Bronchial epithelial cell (primary cell): ENCODE measurements around the gene BRD9. TPM values are rescaled to one million over a fixed set of nuclear protein-coding genes. Genes with fewer than 3 reads are reported as not detected.

Source experiments
- DNase-seq: peaks from one replicate; pipeline ENCODE4 v3.0.0-alpha.2; 2010; ENCODE audit warnings: low read depth
- FAIRE-seq: peaks from 2 replicates; lab custom pipeline; 2011; peaks lifted over from hg19 to GRCh38; lab: Jason Lieb, UNC
- H3K27me3 ChIP-seq: 2 replicates; pipeline ENCODE4 v1.5.1; 2011; ENCODE audit warnings: low read length; ENCODE audit not compliant: control insufficient read depth, insufficient read depth
- H3K36me3 ChIP-seq: 2 replicates; pipeline ENCODE4 v1.5.1; 2011; ENCODE audit warnings: low read length; ENCODE audit not compliant: control insufficient read depth, insufficient read depth
- H3K4me3 ChIP-seq: 2 replicates; pipeline ENCODE4 v1.5.1; 2011; ENCODE audit warnings: mild to moderate bottlenecking, low read depth, low read length, control low read depth
- total RNA-seq: library from RNA; depleted of rRNA; stranded (reverse); fragments of >200 nt; gene quantifications from 2 replicates; pipeline ENCODE4 v1.2.1, GENCODE V29; 2014
- TF ChIP-seq, protein P1 (sequence below): IDR thresholded peaks from 2 replicates; pipeline ENCODE4 v1.5.1; 2011; ENCODE audit warnings: mild to moderate bottlenecking, moderate library complexity, low read length, control low read depth, inconsistent platforms; ENCODE audit not compliant: insufficient read depth, severe bottlenecking

Gene BRD9
- total RNA-seq, 1 donor from 2014 or later: 36.1 TPM

DNA sequence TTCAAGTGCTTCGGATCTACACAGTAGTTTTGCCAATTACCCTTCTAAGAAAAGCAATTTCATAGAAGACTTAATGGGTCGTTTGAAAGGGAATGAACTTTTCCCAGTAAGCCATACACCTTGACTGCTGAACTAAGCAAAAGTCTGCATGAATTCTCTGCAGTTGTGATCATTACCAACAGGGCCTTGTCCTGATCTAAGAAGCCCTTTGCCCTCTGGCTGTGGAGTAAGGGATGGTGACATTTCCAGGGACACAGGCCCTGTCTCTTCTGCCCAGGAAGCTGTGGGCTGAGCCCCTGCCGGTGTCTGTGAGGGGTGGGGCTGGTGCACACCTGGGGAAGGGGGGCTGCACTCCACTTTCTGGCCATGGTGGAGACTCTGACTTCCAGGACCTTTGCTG, 72.4 kb downstream of the BRD9 start:
- Histone ChIP-seq H3K36me3 (no peaks in the 10 kb centered on the region), H3K4me3 (no peak overlapping the region), H3K27me3 (no peaks in the 10 kb centered on the region)
- TF ChIP-seq, protein P1, sequence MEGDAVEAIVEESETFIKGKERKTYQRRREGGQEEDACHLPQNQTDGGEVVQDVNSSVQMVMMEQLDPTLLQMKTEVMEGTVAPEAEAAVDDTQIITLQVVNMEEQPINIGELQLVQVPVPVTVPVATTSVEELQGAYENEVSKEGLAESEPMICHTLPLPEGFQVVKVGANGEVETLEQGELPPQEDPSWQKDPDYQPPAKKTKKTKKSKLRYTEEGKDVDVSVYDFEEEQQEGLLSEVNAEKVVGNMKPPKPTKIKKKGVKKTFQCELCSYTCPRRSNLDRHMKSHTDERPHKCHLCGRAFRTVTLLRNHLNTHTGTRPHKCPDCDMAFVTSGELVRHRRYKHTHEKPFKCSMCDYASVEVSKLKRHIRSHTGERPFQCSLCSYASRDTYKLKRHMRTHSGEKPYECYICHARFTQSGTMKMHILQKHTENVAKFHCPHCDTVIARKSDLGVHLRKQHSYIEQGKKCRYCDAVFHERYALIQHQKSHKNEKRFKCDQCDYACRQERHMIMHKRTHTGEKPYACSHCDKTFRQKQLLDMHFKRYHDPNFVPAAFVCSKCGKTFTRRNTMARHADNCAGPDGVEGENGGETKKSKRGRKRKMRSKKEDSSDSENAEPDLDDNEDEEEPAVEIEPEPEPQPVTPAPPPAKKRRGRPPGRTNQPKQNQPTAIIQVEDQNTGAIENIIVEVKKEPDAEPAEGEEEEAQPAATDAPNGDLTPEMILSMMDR: no peak
- FAIRE-seq: no peak
- no peak for DNase-seq

DNA sequence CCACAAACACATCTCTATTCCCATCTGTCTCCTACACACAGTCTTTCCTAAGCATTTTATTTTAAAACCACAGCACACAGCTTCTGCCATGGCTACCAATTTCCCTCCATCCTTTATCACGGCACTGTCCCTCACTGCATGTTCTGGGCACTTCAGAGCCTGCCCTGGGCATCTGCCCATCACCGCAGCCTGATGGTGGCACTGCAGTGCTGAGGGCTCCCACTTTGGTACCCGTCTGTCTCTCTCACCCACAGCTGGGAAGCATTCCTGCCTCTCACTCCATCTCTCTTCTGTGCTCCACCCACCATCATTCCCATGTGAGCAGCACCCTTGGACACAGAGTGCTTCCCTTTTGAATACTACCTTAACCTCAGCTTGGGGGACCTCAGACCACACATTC, 73.5 kb downstream of the BRD9 start:
- H3K27me3 ChIP-seq: no peaks in the 10 kb centered on the region
- TF ChIP-seq, protein P1: no peak
- no peak for DNase-seq
- no peak overlapping the region for H3K4me3 ChIP-seq
- FAIRE-seq: no peak
- H3K36me3 ChIP-seq: no peaks in the 10 kb centered on the region

DNA sequence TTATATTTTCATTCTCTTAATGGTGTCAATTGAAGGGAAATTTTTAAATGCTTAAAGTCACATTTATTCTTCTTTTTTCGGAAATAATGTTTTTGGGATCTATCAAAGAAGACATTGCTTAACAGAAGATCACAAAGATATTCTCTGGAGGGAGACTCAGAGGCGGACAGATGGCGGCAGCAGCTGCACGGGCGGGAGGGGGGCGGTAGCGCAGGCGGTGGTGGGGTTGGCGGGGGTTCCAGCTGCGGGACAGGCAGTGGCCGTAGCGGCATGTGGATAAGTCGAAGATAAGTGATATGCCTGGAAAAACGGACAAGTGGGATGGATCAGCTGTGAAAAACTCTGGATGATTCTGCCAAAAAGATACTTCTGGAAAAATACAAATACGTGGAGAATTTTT, 76.4 kb downstream of the BRD9 start:
- FAIRE-seq (no peak), DNase-seq (no peak)
- Histone ChIP-seq H3K4me3 (no peak overlapping the region), H3K27me3 (no peaks in the 10 kb centered on the region), H3K36me3 (no peaks in the 10 kb centered on the region)
- TF ChIP-seq, protein P1: no peak

DNA sequence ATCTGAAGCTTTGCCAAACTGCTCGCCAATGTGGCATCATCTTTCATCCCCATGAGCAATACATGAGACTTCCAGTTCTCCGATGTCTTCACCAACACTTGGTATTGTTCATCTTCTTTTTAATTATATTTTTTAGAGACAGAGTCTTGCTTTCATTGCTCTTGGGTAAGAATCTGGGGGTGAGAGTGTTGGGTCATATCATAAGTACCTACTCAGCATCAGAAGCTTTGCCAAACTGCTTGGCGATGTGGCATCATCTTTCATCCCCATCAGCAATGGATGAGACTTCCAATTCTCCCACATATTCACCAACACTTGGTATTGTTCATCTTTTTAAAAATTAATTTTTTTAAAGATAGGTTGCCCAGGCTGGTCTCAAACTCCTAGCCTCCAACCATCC, 77.2 kb downstream of the BRD9 start:
- TF ChIP-seq, protein P1: no peak
- FAIRE-seq: no peak
- no peaks in the 10 kb centered on the region for H3K27me3 ChIP-seq
- H3K4me3 ChIP-seq: no peak overlapping the region
- H3K36me3 ChIP-seq: no peaks in the 10 kb centered on the region
- DNase-seq: no peak

Other genes starting within 250 kb of the BRD9 start
- 1.6 and 2.4 TPM in 2 replicates for gene TPPP, start 199.4 kb downstream of the BRD9 start, total RNA-seq
- gene ZDHHC11B, start 108.1 kb downstream of the BRD9 start, total RNA-seq: under 0.01 and 0.51 TPM in 2 replicates
- gene ZDHHC11, start 41.8 kb downstream of the BRD9 start, total RNA-seq: 0.53 and 1.4 TPM in 2 replicates
- 0.77 and 1.8 TPM in 2 replicates for gene TRIP13, start 83 bp upstream of the BRD9 start, total RNA-seq
- gene NKD2, start 116.0 kb upstream of the BRD9 start, total RNA-seq: 0.26 and 0.51 TPM in 2 replicates
- gene SLC12A7, start 219.3 kb upstream of the BRD9 start, total RNA-seq: 10.3 and 14.5 TPM in 2 replicates